Fibroblast of skin of left quadriceps (primary cell): ENCODE measurements around the gene WBP2NL.

Experiments
- DNase-seq, 2 experiments: peaks; one replicate each; pipeline ENCODE4 v3.0.0-alpha.2; 2013; ENCODE audit warnings: low read depth in 2 of 2

WBP2NL gene

GRCh38 chr22:42072606-42073330, 74.2 kb downstream of the WBP2NL start:
- DNase-seq: no peak

GRCh38 chr22:42073621-42074041, 75.0 kb downstream of the WBP2NL start:
- DNase-seq: no peak

- DNase-seq: no peak
These were observed 75.7 kb downstream of the WBP2NL start, which contains the start of gene PHETA2 for GRCh38 chr22:42074132-42074811. Gene PHETA2 (plus strand): TSS chr22:42074248. CDS start chr22:42077294, 3,046 bp downstream.

- no peak for DNase-seq
These were observed 76.5 kb downstream of the WBP2NL start for GRCh38 chr22:42074846-42075676.

GRCh38 chr22:42076764-42077485, 78.3 kb downstream of the WBP2NL start:
- DNase-seq: no peak

- no peak for DNase-seq
These were observed 79.0 kb downstream of the WBP2NL start for GRCh38 chr22:42077486-42078125.
